HepG2 (cell line): ENCODE measurements around the gene TMED6. TPM values are rescaled to one million over a fixed set of nuclear protein-coding genes. Genes with fewer than 3 reads are reported as not detected.
A peak's percentile ranks its signal among the peaks of the same experiment; 100 is the strongest.

Source experiments
- DNMT1 ChIP-seq: sonication (generic); formaldehyde crosslinking; IDR thresholded peaks from 2 replicates; pipeline ENCODE4 v1.5.1; 2020; ENCODE audit warnings: mild to moderate bottlenecking, missing genetic modification reagents
- HNF4A ChIP-seq: sonication (generic); formaldehyde crosslinking; IDR thresholded peaks from 2 replicates; pipeline ENCODE4 v1.4.0; 2020; ENCODE audit warnings: missing genetic modification reagents
- KAT7 ChIP-seq: IDR thresholded peaks from 2 replicates; pipeline ENCODE4 v1.6.1; 2018; ENCODE audit warnings: borderline replicate concordance, missing compliant biosample characterization
- NFRKB ChIP-seq: fragments of 450-650 bp; IDR thresholded peaks from 2 replicates; pipeline ENCODE4 v1.6.1; 2017
- PHF21A ChIP-seq: sonication (generic); formaldehyde crosslinking; IDR thresholded peaks from 2 replicates; pipeline ENCODE4 v1.5.0; 2020; ENCODE audit warnings: mild to moderate bottlenecking, missing genetic modification reagents
- POLR2AphosphoS5 ChIP-seq: IDR thresholded peaks from 2 replicates; pipeline ENCODE4 v1.6.1; 2012; ENCODE audit warnings: low read depth, low read length
- STAG1 ChIP-seq: sonication (generic); formaldehyde crosslinking; IDR thresholded peaks from 2 replicates; pipeline ENCODE4 v1.4.0; 2020; ENCODE audit warnings: missing genetic modification reagents
- TAF1 ChIP-seq: sonication (generic); formaldehyde crosslinking; IDR thresholded peaks from 2 replicates; pipeline ENCODE4 v1.4.0; 2020; ENCODE audit warnings: missing genetic modification reagents
- ZNF18 ChIP-seq: sonication (generic); formaldehyde crosslinking; IDR thresholded peaks from 2 replicates; pipeline ENCODE4 v1.8.0; 2022; ENCODE audit warnings: mild to moderate bottlenecking, missing genetic modification reagents; ENCODE audit not compliant: insufficient replicate concordance
- ZNF20 ChIP-seq: sonication (generic); formaldehyde crosslinking; IDR thresholded peaks from 2 replicates; pipeline ENCODE4 v1.4.0; 2020; ENCODE audit warnings: mild to moderate bottlenecking, moderate library complexity, missing genetic modification reagents
- ZNF232 ChIP-seq: sonication (generic); formaldehyde crosslinking; IDR thresholded peaks from 2 replicates; pipeline ENCODE4 v1.4.0; 2020; ENCODE audit warnings: missing genetic modification reagents, borderline replicate concordance
- ZNF264 ChIP-seq: sonication (generic); formaldehyde crosslinking; IDR thresholded peaks from 2 replicates; pipeline ENCODE4 v1.4.0; 2020; ENCODE audit warnings: missing genetic modification reagents
- ZNF318 ChIP-seq: sonication (generic); formaldehyde crosslinking; IDR thresholded peaks from 2 replicates; pipeline ENCODE4 v1.4.0; 2020; ENCODE audit warnings: mild to moderate bottlenecking, missing genetic modification reagents
- polyA plus RNA-seq, 8 experiments: library from polyadenylated mRNA; depleted of rRNA in 3 of 8; stranded (reverse) in 7 of 8; unstranded in 1 of 8; fragments of >200 nt; fragmentation: Illumina TruSeq in 4 of 8; extraction: Trizol in 4 of 8; gene quantifications; 2 replicates each; pipeline versions ENCODE4 v1.2.1 to v1.2.3, GENCODE V29; 2011 to 2016; ENCODE audit warnings: low read depth in 4 of 8, missing spikeins in 1 of 8, mixed read lengths in 1 of 8; ENCODE audit not compliant: insufficient read depth in 1 of 8
- total RNA-seq, 5 experiments: library from RNA; depleted of rRNA; stranded (reverse); fragments of >200 nt; fragmentation: Illumina TruSeq; extraction: Trizol; gene quantifications; 2 replicates each; pipeline ENCODE4 v1.2.3, GENCODE V29; 2016; ENCODE audit warnings: low read depth in 1 of 5
- TF ChIP-seq, protein P1 (sequence below): sonication (generic); formaldehyde crosslinking; IDR thresholded peaks from 2 replicates; pipeline ENCODE4 v1.5.0; 2020; ENCODE audit warnings: missing genetic modification reagents
- TF ChIP-seq, protein P2 (sequence below): IDR thresholded peaks from 2 replicates; pipeline ENCODE4 v1.6.1; 2016; ENCODE audit warnings: low read depth

TMED6 gene
- total and polyA plus RNA-seq, 2 of the 13 experiments (the other 11 are each of a cell fraction or from before 2014, with no cell fraction given): 9.8 to 14.4 TPM

- peak; percentile 94 for TF ChIP-seq POLR2AphosphoS5
- TF ChIP-seq HNF4A (CRISPR knock-in tag): peak; percentile 66
- 0 out of 2 replicates have a peak, but pooled peaks have one; percentile 34 for TF ChIP-seq DNMT1 (CRISPR knock-in tag)
- peak; percentile 35 for TF ChIP-seq ZNF18 (CRISPR knock-in tag)
- peak; percentile 90 for TF ChIP-seq ZNF232 (CRISPR knock-in tag)
- peak; percentile 25; the same call in 1 of the 2 replicates for TF ChIP-seq ZNF20 (CRISPR knock-in tag)
- 0 out of 2 replicates have a peak, but pooled peaks have one; percentile 36 for TF ChIP-seq ZNF318
- TF ChIP-seq, protein P1, sequence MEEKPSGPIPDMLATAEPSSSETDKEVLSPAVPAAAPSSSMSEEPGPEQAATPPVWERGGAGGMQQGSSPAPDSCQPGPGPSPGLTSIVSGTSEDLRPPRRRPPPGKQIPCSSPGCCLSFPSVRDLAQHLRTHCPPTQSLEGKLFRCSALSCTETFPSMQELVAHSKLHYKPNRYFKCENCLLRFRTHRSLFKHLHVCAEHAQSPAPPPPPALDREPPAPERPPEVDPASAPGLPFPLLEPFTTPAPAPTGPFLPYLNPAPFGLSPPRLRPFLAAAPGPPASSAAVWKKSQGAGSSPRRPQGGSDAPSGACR (CRISPR knock-in tag): no peak
- TF ChIP-seq PHF21A (CRISPR knock-in tag): peak; percentile 95
- TF ChIP-seq STAG1 (CRISPR knock-in tag): peak; percentile 41
- TF ChIP-seq, protein P2, sequence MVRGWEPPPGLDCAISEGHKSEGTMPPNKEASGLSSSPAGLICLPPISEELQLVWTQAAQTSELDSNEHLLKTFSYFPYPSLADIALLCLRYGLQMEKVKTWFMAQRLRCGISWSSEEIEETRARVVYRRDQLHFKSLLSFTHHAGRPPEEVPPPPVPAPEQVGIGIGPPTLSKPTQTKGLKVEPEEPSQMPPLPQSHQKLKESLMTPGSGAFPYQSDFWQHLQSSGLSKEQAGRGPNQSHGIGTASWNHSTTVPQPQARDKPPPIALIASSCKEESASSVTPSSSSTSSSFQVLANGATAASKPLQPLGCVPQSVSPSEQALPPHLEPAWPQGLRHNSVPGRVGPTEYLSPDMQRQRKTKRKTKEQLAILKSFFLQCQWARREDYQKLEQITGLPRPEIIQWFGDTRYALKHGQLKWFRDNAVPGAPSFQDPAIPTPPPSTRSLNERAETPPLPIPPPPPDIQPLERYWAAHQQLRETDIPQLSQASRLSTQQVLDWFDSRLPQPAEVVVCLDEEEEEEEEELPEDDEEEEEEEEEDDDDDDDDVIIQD: peak; percentile 99
- TF ChIP-seq KAT7 (CRISPR knock-in tag): peak; percentile 98
- peak; percentile 85; the same call in 1 of the 2 replicates for TF ChIP-seq NFRKB
- TF ChIP-seq ZNF264: peak; percentile 81
- TF ChIP-seq TAF1: peak; percentile 99
Measured at GRCh38 chr16:69339289-69340094, 12.1 kb downstream of the TMED6 start, which contains the start of the genes COG8 and NIP7 (continued).
